Kidney (tissue), 14 donors: ENCODE results near the gene MMP27. TPM values are rescaled to one million over a fixed set of nuclear protein-coding genes. Genes with fewer than 3 reads are reported as not detected.

Experiments
- DNase-seq, 5 donors: peaks; one replicate each; pipeline ENCODE4 v3.0.0-alpha.2; 2013 to 2020
- FAIRE-seq: peaks from 2 replicates; lab custom pipeline; 2012; peaks lifted over from hg19 to GRCh38; lab: Jason Lieb, UNC
- H3K27ac ChIP-seq, 2 donors: one replicate each; pipeline ENCODE4 v1.7.0; 2013; ENCODE audit warnings: low read depth in 2 of 2, low read length in 2 of 2, inconsistent platforms in 1 of 2
- H3K27me3 ChIP-seq: one replicate; pipeline ENCODE4 v1.7.1; 2013; ENCODE audit warnings: low read length, inconsistent platforms; ENCODE audit not compliant: control insufficient read depth, insufficient read depth
- H3K36me3 ChIP-seq, 3 donors: one replicate each; pipeline versions ENCODE4 v1.7.0 to v1.7.1; 2013; ENCODE audit warnings: low read length in 3 of 3, control low read depth in 1 of 3, inconsistent platforms in 1 of 3; ENCODE audit not compliant: insufficient read depth in 3 of 3, control insufficient read depth in 2 of 3
- H3K4me1 ChIP-seq, 3 donors: one replicate each; pipeline versions ENCODE4 v1.7.0 to v1.7.1; 2013; ENCODE audit warnings: low read length in 3 of 3, inconsistent platforms in 1 of 3, low read depth in 1 of 3; ENCODE audit not compliant: control insufficient read depth in 2 of 3, insufficient read depth in 2 of 3
- H3K4me3 ChIP-seq, 3 donors: one replicate each; pipeline versions ENCODE4 v1.7.0 to v1.8.1; 2013; ENCODE audit warnings: low read length in 3 of 3, control low read depth in 1 of 3, inconsistent platforms in 1 of 3
- H3K9ac ChIP-seq, 3 donors: one replicate each; pipeline versions ENCODE4 v1.7.0 to v1.7.1; 2013; ENCODE audit warnings: low read length in 3 of 3, control low read depth in 1 of 3, inconsistent platforms in 1 of 3
- H3K9me3 ChIP-seq, 3 donors: one replicate each; pipeline versions ENCODE4 v1.7.0 to v1.7.1; 2013; ENCODE audit warnings: low read length in 3 of 3, control low read depth in 1 of 3, inconsistent platforms in 1 of 3; ENCODE audit not compliant: control insufficient read depth in 2 of 3, insufficient read depth in 1 of 3
- intact Hi-C: fragments of 100-400 bp; cut with DNase I; formaldehyde crosslinking; loops from one replicate; pipeline ENCODE4 v1.11.1; 2022
- polyA plus RNA-seq: library from polyadenylated mRNA; stranded (reverse); fragments of 350-450 nt; fragmentation: Illumina TruSeq; extraction: RNeasy Lipid Tissue Mini Kit (QIAGEN cat#74804); gene quantifications from one replicate; pipeline ENCODE4 v1.2.3, GENCODE V29; 2014; ENCODE audit warnings: low read depth, low replicate concordance; ENCODE audit not compliant: insufficient read depth
- total RNA-seq: library from RNA; stranded (reverse); fragmentation: NEBNext Ultra II Directional; extraction: Animal tissue kit (Norgen Biotek cat#: 25700); gene quantifications from one replicate; pipeline ENCODE4 v1.2.1, GENCODE V29; 2021
- TF ChIP-seq, protein P1 (sequence below): IDR thresholded peaks from 3 replicates; pipeline ENCODE4 v1.5.1; 2012; ENCODE audit warnings: mild to moderate bottlenecking, moderate library complexity, borderline replicate concordance; ENCODE audit not compliant: insufficient read depth; ENCODE audit errors: extremely low read depth
- donor health status: control.
- donor health status: control.
- donor health status: control.
- donor health status: control.
- donor health status: control.
- donor health status: DM: yes; HTN: yes; CAD: no.
- donor health status: Normal renal cell carcinoma (clear cell type).

MMP27 gene
- total and polyA plus RNA-seq, 2 donors from 2014 or later, result not detected

DNA sequence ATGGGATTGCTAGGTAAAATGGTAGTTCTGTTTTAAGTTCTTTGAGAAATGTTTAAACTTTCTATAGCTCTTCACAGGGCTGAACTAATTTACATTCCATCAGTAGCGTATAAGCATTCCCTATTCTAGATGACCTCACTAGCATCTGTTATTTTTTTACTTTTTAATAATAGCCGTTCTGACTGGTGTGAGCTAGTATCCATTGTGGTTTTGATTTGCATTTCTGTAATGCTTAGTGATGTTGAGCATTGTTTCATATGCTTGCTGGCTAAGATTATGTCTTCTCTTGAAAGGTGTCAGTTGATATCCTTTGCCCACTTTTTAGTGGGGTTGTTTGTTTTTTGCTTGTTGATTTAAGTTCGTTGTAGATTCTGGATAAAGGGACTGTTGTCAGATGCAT is 35.9 kb downstream of the MMP27 start:
- Histone ChIP-seq H3K4me1 (no peaks in the 10 kb centered on the region), H3K36me3 (no peaks in the 10 kb centered on the region), H3K4me3 (no peak overlapping the region), H3K27ac (no peak overlapping the region), H3K27me3 (no peaks in the 10 kb centered on the region), H3K9me3 (no peaks in the 10 kb centered on the region), H3K9ac (no peak overlapping the region)
- DNase-seq (no peak), FAIRE-seq (no peak)
- intact Hi-C loops, result no loop called here
- TF ChIP-seq, protein P1, sequence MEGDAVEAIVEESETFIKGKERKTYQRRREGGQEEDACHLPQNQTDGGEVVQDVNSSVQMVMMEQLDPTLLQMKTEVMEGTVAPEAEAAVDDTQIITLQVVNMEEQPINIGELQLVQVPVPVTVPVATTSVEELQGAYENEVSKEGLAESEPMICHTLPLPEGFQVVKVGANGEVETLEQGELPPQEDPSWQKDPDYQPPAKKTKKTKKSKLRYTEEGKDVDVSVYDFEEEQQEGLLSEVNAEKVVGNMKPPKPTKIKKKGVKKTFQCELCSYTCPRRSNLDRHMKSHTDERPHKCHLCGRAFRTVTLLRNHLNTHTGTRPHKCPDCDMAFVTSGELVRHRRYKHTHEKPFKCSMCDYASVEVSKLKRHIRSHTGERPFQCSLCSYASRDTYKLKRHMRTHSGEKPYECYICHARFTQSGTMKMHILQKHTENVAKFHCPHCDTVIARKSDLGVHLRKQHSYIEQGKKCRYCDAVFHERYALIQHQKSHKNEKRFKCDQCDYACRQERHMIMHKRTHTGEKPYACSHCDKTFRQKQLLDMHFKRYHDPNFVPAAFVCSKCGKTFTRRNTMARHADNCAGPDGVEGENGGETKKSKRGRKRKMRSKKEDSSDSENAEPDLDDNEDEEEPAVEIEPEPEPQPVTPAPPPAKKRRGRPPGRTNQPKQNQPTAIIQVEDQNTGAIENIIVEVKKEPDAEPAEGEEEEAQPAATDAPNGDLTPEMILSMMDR, result no peak

DNA sequence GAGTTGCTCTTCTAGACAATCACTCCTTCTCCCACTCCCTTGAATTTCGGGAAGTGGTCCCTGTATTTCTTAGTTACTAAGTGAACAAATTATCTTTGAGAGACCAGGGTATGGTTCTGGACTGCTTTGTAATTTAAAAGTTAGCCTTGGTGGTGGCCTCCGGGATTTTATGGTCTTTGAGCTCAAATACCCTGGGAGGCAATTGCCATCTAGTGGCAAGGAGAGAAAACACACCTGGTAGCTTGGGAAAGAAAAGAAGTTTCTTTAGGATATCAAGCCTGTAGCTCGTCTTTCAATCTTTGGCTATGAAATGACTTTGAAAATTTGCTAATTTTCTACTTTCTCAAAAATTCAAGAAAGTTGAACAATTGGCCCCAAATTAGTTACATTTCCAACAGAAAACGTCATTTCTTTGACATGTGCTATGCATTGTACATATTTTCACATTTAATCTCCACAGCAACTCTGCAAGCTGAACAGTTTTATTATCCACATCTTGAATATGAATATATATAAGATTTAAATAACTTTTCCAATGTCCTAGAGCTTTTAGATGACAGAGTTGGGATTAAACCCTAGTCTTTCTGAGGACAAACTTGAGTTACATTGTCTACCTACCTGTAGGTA is 39.1 kb downstream of the MMP27 start:
- H3K4me1 ChIP-seq, result no peaks in the 10 kb centered on the region
- H3K27me3 ChIP-seq, result no peaks in the 10 kb centered on the region
- H3K9me3 ChIP-seq, result no peaks in the 10 kb centered on the region
- H3K36me3 ChIP-seq, result no peaks in the 10 kb centered on the region
- intact Hi-C loops, result no loop called here
- no peak overlapping the region for H3K9ac ChIP-seq
- DNase-seq, result peak in 3 of 5 donors; percentile 18 to 66 (median 56)
- TF ChIP-seq, protein P1, result peak; percentile 71
- H3K4me3 ChIP-seq, result no peak overlapping the region
- peak; percentile 46 for FAIRE-seq
- H3K27ac ChIP-seq, result no peak overlapping the region

DNA sequence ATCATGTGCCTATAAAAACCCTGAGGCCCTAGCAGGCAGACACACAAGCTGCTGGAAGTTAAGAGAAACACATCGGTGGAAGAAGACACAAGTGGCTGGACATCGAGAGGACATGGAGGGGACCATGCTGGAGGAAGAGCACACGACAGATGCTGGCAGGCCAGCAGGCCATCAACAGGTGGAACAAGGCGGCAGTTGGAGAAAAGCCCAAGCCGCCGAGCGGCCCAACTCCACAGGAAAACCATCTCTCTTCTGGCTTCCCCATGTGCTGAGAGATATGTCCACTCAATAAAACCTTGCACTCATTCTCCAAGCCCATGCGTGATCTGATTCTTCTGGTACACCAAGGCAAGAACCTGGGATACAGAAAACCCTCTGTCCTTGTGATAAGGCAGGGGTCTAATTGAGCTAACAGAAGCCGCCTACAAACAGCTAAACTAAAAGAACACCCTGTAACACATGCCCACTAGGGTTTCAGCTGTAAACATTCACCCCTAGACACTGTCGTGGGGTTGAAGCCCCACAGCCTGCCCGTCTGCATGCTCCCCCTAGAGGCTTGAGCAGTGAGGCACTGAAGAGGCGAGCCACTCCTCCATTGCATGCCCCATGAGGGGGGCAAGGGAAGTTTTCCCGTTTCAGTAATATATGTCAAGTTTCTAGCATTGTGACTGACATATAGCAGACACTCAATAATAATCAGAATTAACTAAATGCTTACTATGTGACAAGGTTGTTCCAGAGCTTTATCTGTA is 41.4 kb downstream of the MMP27 start:
- TF ChIP-seq, protein P1, result no peak

More for the DNA sequence above, 41.4 kb downstream of the MMP27 start:
- Histone ChIP-seq H3K27me3 (no peaks in the 10 kb centered on the region), H3K4me3 (no peak overlapping the region), H3K36me3 (no peaks in the 10 kb centered on the region), H3K9ac (no peak overlapping the region), H3K4me1 (no peaks in the 10 kb centered on the region), H3K9me3 (no peaks in the 10 kb centered on the region), H3K27ac (no peak overlapping the region)
- DNase-seq, result no peak
- no peak for FAIRE-seq
- intact Hi-C loops, result no loop called here
